ENCODE measurements around the gene ADGRG6. TPM values are rescaled to one million over a fixed set of nuclear protein-coding genes. Genes with fewer than 3 reads are reported as not detected.
"Not testable (repeated sequence)": the region's sequence is repeated elsewhere in the genome, so short reads cannot be mapped to it uniquely, and the experiment has no call there.

Gene ADGRG6
- total RNA-seq, 2 donors from 2014 or later, result 7.5 to 38.6 TPM

DNA sequence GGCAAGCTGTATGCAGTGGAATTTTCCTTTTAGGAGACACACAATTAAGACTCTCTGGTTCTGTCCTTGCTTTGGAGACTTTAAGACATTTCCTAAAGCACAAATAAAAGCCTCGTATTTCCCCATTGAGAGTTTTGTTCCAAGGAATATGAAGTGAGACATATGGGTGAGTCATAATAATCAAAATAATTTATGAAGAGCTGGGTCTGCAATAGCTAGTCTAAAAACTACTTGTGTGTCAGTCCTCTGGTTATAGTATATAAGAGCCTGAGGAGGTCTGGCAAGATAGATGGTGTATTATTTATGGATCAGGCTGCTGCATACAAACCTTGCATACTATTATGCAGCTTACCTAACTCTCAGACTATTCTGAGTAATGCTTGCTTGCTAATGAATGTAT, 142.6 kb downstream of the ADGRG6 start:
- H3K27me3 ChIP-seq, result no peaks in the 10 kb centered on the region
- H3K4me1 ChIP-seq, result no peaks in the 10 kb centered on the region
- TF ChIP-seq, protein P1, sequence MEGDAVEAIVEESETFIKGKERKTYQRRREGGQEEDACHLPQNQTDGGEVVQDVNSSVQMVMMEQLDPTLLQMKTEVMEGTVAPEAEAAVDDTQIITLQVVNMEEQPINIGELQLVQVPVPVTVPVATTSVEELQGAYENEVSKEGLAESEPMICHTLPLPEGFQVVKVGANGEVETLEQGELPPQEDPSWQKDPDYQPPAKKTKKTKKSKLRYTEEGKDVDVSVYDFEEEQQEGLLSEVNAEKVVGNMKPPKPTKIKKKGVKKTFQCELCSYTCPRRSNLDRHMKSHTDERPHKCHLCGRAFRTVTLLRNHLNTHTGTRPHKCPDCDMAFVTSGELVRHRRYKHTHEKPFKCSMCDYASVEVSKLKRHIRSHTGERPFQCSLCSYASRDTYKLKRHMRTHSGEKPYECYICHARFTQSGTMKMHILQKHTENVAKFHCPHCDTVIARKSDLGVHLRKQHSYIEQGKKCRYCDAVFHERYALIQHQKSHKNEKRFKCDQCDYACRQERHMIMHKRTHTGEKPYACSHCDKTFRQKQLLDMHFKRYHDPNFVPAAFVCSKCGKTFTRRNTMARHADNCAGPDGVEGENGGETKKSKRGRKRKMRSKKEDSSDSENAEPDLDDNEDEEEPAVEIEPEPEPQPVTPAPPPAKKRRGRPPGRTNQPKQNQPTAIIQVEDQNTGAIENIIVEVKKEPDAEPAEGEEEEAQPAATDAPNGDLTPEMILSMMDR (IDR thresholded peaks at IDR 0.05), result no peak
- TF ChIP-seq POLR2A (IDR thresholded peaks at IDR 0.05), result no peak
- H3K27ac ChIP-seq, result no peak overlapping the region
- WGBS, 2 donors, result 73 to 79% methylated on average over 1 of the region's 1 CpG
- no peaks in the 10 kb centered on the region for H3K9me3 ChIP-seq
- H3K4me3 ChIP-seq, result no peak overlapping the region
- intact Hi-C loops (cut with DNase I), result no loop called here
- DNase-seq, result no peak
- ATAC-seq, result no peak
- H3K36me3 ChIP-seq (replicated peaks in 1 of 2; ENCODE audit: insufficient read depth in 1 of 2, low read depth in 2 of 2), result no peaks in the 10 kb centered on the region

DNA sequence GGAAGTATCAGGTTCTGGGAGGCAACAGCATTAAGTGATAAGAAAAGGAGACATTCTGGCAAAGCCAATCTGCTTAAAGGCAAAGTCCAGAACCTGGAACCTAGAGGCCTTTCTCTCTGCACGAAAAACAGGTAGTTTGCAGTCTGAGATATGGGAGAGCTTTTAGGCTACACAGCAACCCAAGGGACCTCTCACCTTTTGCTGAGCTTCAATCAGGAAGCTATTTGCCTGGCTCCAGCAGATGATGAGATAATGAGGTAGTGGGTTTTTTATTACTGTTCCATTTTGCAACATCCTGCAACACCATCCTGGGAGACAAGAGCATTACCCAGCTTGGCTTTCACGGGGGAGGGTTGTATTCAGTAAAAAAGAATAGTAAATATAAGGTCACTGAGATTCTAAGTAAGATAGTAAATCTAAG, 143.1 kb downstream of the ADGRG6 start:
- no peaks in the 10 kb centered on the region for H3K36me3 ChIP-seq (replicated peaks in 1 of 2; ENCODE audit: insufficient read depth in 1 of 2, low read depth in 2 of 2)
- no peak overlapping the region for H3K4me3 ChIP-seq
- no peaks in the 10 kb centered on the region for H3K4me1 ChIP-seq
- ATAC-seq, result no peak
- no peaks in the 10 kb centered on the region for H3K9me3 ChIP-seq
- no peak for DNase-seq
- H3K27me3 ChIP-seq, result no peaks in the 10 kb centered on the region
- no peak for TF ChIP-seq POLR2A (IDR thresholded peaks at IDR 0.05)
- TF ChIP-seq, protein P1 (IDR thresholded peaks at IDR 0.05), result no peak
- WGBS, 2 donors, result 46 to 50% methylated on average over 2 of the region's 2 CpGs
- no peak overlapping the region for H3K27ac ChIP-seq
- intact Hi-C loops (cut with DNase I), result no loop called here

DNA sequence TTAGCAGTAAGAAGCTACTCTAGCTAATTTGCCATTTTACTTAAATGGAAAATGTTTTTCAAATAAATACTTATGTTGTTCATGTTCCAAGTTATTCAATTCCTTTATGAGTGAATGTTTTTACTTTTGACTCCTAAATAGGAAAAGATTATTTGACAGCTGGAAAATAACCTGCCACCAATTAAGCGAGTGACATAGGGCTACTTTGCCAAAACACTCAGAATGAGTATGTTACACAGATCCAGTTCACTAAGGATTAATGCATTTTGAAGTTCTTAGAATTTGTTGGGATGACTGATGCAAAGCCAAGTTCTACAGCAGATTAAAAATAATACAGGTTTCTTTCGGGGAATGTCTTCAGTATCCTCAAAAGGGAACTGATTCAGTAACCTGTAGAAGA, 144.4 kb downstream of the ADGRG6 start:
- 87 to 90% methylated on average over 2 of the region's 2 CpGs for WGBS, 2 donors
- no peak for TF ChIP-seq POLR2A (IDR thresholded peaks at IDR 0.05)
- Histone ChIP-seq H3K36me3 (replicated peaks in 1 of 2; ENCODE audit: insufficient read depth in 1 of 2, low read depth in 2 of 2) (no peaks in the 10 kb centered on the region), H3K9me3 (no peaks in the 10 kb centered on the region), H3K4me3 (no peak overlapping the region), H3K27ac (no peak overlapping the region), H3K27me3 (no peaks in the 10 kb centered on the region), H3K4me1 (no peaks in the 10 kb centered on the region)
- intact Hi-C loops (cut with DNase I), result no loop called here
- DNase-seq (no peak), ATAC-seq (no peak)

DNA sequence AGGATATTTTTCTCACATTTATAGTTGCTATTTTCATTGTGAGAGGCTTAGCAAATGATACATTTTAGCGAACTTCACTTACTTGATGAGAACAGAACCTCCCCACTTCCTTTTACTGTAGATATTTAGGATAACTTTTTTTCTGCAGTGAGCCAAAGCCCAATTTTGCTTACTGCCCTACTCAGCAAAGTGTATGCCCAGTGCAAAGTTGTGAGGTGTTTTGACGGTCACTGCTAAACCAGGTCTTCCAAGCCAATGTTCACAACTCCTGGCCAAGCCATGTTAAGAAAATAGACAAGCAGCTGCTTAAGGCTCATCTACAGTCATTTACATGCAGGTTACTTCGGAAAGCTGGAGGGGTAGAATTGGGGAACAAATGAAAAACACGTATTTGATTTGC, 144.8 kb downstream of the ADGRG6 start:
- TF ChIP-seq POLR2A (IDR thresholded peaks at IDR 0.05), result no peak
- TF ChIP-seq, protein P1 (IDR thresholded peaks at IDR 0.05), result no peak
- DNase-seq, result no peak
- no peak overlapping the region for H3K27ac ChIP-seq
- intact Hi-C loops (cut with DNase I), result no loop called here
- 84 to 85% methylated on average over 4 of the region's 4 CpGs for WGBS, 2 donors
- no peaks in the 10 kb centered on the region for H3K4me1 ChIP-seq
- H3K27me3 ChIP-seq, result no peaks in the 10 kb centered on the region
- no peaks in the 10 kb centered on the region for H3K9me3 ChIP-seq
- no peak overlapping the region for H3K4me3 ChIP-seq
- no peak for ATAC-seq
- H3K36me3 ChIP-seq (replicated peaks in 1 of 2; ENCODE audit: insufficient read depth in 1 of 2, low read depth in 2 of 2), result no peaks in the 10 kb centered on the region

DNA sequence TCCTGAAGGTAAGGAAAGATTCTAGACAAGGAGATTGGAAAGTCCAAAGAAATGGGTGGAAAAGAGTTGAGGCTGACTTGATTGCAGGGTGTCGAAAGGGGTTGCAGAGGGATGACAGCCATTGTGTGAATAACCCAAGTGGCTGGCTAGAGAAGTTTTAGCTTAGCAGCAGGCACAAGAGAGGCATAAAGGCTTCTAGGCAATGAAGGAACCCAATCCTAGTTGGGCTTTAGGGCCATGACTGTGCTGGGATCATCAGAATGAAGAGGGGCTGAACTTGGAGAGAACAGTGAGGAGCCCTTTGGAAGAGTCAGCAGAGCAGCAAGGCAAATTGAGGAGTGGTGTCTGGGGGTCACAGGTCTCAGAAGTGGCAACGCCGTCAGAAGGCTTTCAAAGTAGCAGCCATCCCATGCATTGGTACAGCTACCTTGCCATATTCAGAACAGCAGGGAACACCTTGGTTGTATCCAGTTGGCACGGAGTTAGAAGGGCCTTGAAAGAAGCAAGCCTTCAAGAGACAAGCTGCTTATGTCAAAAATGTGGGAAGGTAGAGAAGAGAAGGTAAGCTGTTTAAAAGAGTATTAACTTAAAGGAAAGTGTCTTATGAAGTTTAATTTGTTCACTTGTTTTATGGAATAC, 146.4 kb downstream of the ADGRG6 start:
- Histone ChIP-seq H3K4me1 (no peaks in the 10 kb centered on the region), H3K4me3 (no peak overlapping the region), H3K27ac (no peak overlapping the region), H3K36me3 (replicated peaks in 1 of 2; ENCODE audit: insufficient read depth in 1 of 2, low read depth in 2 of 2) (no peaks in the 10 kb centered on the region), H3K9me3 (no peaks in the 10 kb centered on the region), H3K27me3 (no peaks in the 10 kb centered on the region)
- no peak for DNase-seq
- TF ChIP-seq, protein P1 (IDR thresholded peaks at IDR 0.05), result no peak
- no peak for TF ChIP-seq POLR2A (IDR thresholded peaks at IDR 0.05)
- no peak for ATAC-seq
- intact Hi-C loops (cut with DNase I), result no loop called here
- WGBS, 2 donors, result 85 to 93% methylated on average over 4 of the region's 4 CpGs

DNA sequence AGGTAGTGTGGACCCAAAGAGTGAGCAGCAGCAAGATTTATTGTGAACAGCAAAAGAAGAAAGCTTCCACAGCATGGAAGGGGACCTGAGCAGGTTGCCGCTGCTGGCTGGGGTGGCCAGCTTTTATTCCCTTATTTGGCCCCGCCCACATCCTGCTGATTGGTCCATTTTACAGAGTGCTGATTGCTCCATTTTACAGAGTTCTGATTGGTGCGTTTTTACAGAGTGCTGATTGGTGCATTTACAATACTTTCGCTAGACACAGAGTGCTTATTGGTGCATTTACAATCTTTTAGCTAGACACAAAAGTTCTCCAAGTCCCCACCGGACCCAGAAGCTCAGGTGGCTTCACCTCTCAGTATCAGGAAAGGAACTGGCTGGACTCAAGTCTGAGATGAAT, 149.0 kb downstream of the ADGRG6 start:
- H3K27ac ChIP-seq; H3K4me3 ChIP-seq; ATAC-seq; intact Hi-C loops (cut with DNase I); H3K9me3 ChIP-seq; H3K4me1 ChIP-seq; H3K36me3 ChIP-seq (replicated peaks in 1 of 2; ENCODE audit: insufficient read depth in 1 of 2, low read depth in 2 of 2); DNase-seq; H3K27me3 ChIP-seq: not testable (repeated sequence)
- WGBS, 2 donors, result 82 to 84% methylated on average over 5 of the region's 5 CpGs

Measured in body of pancreas (tissue), 4 donors.